GM21576 (cell line): Measurements from ENCODE around the gene GNG8.

ENCODE experiments used
- ATAC-seq: cut with Tn5 transposase; IDR thresholded peaks from one replicate; pipeline ENCODE4 v1.9.1; 2021; ENCODE audit warnings: mild to moderate bottlenecking, moderate library complexity; ENCODE audit not compliant: unreplicated experiment

The GNG8 gene

DNA sequence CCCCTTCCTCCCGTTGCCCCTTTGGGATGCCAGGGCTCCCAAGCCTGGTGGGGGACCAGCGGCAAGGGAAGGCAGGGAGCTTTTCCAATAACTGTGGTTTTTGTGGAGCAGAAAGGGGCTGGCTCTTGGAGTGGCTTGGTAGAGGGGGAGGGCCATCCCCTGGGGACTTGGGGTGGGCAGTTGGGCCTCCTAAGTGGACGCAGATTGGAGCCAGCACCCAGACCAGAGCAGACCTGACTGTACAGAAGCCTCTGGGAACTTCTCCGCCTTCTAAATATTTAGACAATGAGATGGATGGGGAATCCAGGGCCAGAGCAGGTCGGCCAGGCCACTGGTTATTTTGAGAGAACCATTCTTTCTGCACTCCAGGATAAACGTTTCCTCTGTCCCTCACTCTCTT, 15.3 kb downstream of the GNG8 start:
- ATAC-seq, result no peak

GRCh38 chr19:46620267-46620666, 15.7 kb downstream of the GNG8 start:
- ATAC-seq, result no peak

- no peak for ATAC-seq
Measured at GRCh38 chr19:46618670-46619231, 17.3 kb downstream of the GNG8 start.

GRCh38 chr19:46617601-46618000, 18.4 kb downstream of the GNG8 start:
- ATAC-seq, result no peak

DNA sequence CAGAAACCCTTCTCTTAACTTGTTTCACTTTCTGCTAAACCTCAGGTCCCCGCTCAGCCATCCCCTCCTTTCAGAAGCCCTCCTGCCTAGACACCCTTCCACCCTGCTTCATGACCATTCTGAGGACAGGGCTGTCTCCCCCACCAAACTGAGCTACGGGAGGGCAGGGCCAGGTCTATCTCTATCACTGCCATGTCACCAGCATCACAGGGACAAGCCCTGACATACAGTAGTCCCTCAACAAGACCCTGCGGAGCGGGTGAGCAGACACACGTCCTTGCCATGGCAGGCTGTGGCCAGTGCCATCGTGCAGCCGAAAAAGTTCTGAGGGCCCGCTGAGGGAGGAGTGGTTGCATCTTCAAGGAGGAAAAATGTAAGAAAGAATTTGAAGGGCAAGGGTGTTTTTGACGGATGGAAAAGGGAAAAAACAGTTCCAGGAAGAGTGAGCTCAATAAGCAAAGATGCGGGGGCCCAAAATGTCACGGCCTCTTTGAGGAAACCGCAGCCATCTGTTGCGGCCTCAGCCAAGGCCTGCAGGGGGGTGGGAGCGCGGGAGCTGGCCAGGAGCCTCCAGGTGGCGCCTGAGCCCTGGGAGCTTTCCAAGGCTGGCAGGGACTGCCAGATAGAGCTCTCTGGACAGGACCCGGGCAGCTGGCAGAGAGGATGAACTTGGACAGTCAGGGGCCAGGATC, 19.2 kb downstream of the GNG8 start:
- ATAC-seq, result no peak

DNA sequence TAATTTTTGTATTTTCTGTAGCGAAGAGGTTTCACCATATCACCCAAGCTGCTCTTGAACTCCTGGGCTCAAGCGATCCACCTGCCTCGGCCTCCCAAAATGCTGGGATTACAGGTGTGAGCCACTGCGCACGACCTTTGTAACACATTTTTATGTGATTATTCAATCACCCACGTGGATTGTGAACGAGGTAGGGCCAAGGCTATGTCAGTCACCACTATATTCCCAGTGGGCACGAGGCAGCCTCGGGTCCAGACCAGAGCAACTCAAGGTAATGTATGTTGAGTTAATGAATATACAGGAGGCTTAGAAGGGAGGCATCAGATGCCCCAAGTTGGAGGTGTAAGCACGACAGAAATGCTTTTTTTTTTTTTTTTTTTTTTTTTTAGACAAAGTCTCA, 20.0 kb downstream of the GNG8 start:
- no peak for ATAC-seq

DNA sequence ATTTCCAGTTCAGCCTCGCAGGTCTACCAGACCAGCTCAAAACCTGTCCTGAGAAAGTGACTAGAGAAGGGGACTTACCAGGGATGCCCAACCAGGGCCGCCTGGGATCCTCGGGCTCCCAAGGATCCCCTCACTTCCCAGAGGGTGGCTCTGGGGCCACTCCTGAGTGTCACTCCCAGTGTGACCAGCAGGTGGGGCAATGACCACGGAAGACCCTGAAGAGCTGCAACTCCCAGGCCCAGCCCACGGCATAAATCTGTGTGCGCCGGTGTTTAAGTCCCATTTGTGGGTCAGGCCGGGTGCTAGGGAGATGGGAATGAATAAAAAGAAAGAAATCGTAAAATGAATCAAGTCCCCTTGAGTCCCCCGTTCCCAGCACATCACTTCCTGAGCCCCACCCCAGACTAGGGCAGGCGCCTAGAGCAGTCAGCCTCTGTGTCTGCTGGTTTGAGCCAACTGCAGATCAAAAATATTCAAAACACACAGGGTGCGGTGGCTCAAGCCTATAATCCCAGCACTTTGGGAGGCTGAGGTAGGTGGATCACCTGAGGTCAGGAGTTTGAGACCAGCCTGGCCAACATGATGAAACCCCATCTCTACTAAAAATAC, 21.8 kb downstream of the GNG8 start:
- no peak for ATAC-seq

GRCh38 chr19:46613525-46613924, 22.5 kb downstream of the GNG8 start:
- no peak for ATAC-seq

- ATAC-seq, result no peak
Measured at GRCh38 chr19:46611776-46612175, 24.2 kb downstream of the GNG8 start.

- ATAC-seq, result no peak
Measured at GRCh38 chr19:46610851-46611770, 24.9 kb downstream of the GNG8 start.

GRCh38 chr19:46610413-46610775, 25.6 kb downstream of the GNG8 start:
- ATAC-seq, result no peak

DNA sequence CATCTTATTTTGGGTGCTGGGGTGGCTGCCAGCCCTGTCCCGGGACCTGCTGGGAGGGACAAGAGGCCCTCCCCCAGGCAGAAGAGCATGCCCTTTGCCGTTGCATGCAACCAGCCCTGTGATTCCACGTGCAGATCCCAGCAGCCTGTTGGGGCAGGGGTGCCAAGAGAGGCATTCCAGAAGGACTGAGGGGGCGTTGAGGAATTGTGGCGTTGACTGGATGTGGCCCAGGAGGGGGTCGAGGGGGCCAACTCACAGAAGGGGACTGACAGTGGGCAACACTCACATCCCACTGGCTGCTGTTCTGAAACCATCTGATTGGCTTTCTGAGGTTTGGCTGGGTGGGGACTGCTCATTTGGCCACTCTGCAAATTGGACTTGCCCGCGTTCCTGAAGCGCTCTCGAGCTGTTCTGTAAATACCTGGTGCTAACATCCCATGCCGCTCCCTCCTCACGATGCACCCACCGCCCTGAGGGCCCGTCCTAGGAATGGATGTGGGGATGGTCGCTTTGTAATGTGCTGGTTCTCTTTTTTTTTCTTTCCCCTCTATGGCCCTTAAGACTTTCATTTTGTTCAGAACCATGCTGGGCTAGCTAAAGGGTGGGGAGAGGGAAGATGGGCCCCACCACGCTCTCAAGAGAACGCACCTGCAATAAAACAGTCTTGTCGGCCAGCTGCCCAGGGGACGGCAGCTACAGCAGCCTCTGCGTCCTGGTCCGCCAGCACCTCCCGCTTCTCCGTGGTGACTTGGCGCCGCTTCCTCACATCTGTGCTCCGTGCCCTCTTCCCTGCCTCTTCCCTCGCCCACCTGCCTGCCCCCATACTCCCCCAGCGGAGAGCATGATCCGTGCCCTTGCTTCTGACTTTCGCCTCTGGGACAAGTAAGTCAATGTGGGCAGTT, 26.2 kb downstream of the GNG8 start:
- no peak for ATAC-seq

DNA sequence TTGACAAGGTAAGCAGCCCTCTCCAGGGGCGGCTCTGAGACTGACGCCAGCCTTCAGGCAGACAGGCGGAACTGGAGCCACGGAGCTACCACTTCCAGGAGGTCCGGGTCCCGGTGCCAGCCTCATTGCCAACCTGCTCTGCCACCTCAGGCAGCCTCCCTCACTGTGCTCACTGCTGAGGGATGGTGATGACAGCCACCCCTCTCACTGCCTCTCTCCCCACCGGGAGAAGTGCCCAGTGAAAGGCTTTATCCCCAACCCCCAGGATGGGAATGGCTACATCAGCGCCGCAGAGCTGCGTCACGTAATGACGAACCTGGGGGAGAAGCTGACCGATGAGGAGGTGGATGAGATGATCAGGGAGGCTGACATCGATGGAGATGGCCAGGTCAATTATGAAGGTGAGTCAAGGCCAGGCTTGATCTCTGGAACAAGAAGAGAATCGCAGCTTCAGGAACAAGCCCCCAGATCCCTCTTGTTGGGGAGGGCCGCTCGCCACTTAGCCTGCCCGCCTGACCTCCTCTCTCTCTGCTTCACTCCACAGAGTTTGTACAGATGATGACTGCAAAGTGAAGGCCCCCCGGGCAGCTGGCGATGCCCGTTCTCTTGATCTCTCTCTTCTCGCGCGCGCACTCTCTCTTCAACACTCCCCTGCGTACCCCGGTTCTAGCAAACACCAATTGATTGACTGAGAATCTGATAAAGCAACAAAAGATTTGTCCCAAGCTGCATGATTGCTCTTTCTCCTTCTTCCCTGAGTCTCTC, 27.2 kb downstream of the GNG8 start:
- no peak for ATAC-seq

DNA sequence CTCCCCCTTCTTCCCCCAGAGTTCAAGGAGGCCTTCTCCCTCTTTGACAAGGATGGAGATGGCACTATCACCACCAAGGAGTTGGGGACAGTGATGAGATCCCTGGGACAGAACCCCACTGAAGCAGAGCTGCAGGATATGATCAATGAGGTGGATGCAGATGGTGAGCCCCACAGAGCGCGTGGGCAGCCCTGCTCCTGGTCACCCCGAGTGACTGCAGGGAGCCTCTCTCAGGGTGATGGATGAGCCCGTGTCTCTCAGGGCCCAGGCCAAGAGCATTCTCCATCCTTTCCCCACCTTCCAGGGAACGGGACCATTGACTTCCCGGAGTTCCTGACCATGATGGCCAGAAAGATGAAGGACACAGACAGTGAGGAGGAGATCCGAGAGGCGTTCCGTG, 27.8 kb downstream of the GNG8 start:
- no peak for ATAC-seq

DNA sequence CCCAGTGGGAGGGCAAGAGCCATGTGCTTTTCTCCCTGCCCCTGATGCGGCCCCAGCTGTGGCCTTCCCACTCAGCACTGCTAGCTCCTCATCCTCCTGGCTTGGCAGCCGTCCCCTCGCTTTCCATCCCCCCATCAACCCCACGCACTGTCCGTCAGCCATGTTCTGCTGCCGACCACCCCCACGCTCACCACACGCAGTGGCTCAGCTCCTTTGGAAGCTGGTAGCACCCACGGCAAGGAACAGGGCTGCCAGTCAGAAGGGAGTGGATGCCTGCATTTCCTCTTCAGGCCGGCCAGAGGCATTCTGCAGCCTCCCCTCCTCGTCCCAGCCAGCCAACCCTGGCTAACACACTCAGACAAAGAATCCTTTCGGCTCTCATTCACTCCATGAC, 28.6 kb downstream of the GNG8 start:
- no peak for ATAC-seq

DNA sequence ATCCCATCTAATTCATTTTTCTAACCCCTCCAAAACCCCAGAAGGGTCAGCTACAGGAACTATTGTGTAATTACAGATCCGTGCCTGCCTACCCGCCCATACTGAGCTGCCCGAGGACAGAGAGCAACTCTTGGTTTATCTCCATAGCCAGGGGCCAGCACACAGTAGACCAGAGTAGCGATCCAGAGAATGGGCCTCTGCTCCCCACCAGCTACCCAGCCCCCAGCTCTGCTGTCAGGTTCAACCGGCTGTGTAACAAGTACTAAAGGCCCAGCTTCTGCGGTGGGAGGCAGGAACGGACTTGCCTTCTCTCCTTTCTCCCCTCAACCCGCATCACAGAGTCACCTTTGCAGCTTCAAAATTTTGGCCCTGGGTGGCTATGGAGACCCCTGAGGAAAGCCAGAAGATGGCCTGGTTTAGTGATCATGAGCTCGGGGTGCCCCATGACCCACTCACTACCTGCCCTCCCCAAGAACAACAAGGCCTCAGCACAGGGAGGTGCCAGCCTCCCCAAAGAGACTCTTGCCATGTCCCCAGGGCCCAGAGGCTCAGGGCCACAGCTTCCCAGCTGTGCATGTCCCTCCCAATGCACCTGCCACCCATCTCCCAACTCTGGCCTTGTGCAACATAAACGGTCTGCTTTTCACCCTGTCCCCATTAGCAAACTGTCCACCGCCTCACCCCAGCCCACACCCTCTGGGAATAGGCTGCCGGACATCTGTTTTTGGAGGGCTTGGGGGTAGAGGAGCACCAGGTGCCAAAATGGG, 29.1 kb downstream of the GNG8 start:
- no peak for ATAC-seq

GRCh38 chr19:46606019-46606418, 30.0 kb downstream of the GNG8 start:
- ATAC-seq, result no peak

GRCh38 chr19:46605356-46605821, 30.6 kb downstream of the GNG8 start:
- no peak for ATAC-seq

DNA sequence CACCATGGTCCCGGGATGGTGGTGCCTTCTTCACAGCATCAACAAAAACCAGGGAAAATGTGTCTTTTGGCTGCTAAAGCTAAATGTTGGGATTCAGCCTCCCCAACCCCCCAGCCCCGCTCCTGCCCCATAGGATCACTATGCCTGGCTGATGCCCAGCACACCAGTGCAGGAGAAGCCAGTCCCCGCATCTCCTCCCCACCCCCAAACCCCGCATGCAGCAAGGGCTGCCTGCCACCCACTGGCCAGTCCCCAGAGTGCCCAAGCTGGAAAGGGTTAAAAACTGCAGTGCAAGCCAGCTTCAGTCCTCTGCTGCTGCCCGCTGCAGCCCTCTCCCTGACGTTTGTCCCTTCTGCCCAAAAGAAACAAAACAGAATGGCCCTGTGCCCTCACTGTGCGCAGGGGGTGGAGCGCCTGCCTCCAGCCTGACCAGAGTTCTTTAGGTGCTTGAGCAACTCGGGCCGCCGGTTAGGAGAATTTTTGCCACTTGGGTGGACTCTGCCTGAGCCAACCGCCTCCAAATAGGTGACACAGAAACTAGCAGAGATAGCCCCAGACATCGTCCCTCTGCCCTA, 31.1 kb downstream of the GNG8 start:
- ATAC-seq, result no peak
